Mucosa of descending colon (tissue), 3 donors: ENCODE results near the gene CYBB. TPM values are rescaled to one million over a fixed set of nuclear protein-coding genes. Genes with fewer than 3 reads are reported as not detected.

ENCODE experiments used
- ATAC-seq: fragments of 200-7000 bp; cut with Tn5 transposase; one replicate; pipeline ENCODE4 v1.9.1; 2020; ENCODE audit warnings: mild to moderate bottlenecking, moderate library complexity
- DNase-seq, 3 donors: peaks; one replicate each; pipeline ENCODE4 v3.0.0-alpha.2; 2020
- H3K36me3 ChIP-seq: fragments of 200-600 bp; one replicate; pipeline ENCODE4 v1.8.0; 2021; ENCODE audit warnings: low read depth, mild to moderate bottlenecking
- H3K4me1 ChIP-seq: fragments of 200-600 bp; one replicate; pipeline ENCODE4 v1.8.0; 2021; ENCODE audit warnings: low read depth, mild to moderate bottlenecking
- H3K4me3 ChIP-seq: fragments of 200-600 bp; one replicate; pipeline ENCODE4 v1.8.0; 2021; ENCODE audit warnings: mild to moderate bottlenecking
- H3K9me3 ChIP-seq: fragments of 200-600 bp; one replicate; pipeline ENCODE4 v1.8.0; 2021; ENCODE audit warnings: mild to moderate bottlenecking
- intact Hi-C, 2 donors: fragments of 100-400 bp; cut with DNase I in 1 of 2; cut with micrococcal nuclease in 1 of 2; formaldehyde crosslinking; loops; one replicate each; pipeline versions ENCODE4 v1.11.0 to v1.11.1; 2022; cut with DNase I, micrococcal nuclease
- total RNA-seq, 3 donors: library from RNA; stranded (reverse); fragmentation: NEBNext Ultra II Directional in 2 of 3; extraction: Animal tissue kit (Norgen Biotek cat#: 25700) in 2 of 3; gene quantifications; one replicate each; pipeline versions ENCODE4 v1.2.1 to v1.2.4, GENCODE V29; 2021 to 2023
- TF ChIP-seq, protein P1 (sequence below): fragments of 200-600 bp; IDR thresholded peaks from one replicate; pipeline ENCODE4 v1.8.0; 2022; ENCODE audit warnings: antibody characterized with exemption, mild to moderate bottlenecking
- donor health status: DM: no; HTN: no; CAD: no; lungs with moderate emphysema.
- donor health status: DM: no; HTN: no; CAD: no.
- donor health status: DM: no; HTN: yes; CAD: no.

CYBB gene
- total RNA-seq, 3 donors from 2014 or later, result 9.7 to 35.4 (median 30.0) TPM

DNA sequence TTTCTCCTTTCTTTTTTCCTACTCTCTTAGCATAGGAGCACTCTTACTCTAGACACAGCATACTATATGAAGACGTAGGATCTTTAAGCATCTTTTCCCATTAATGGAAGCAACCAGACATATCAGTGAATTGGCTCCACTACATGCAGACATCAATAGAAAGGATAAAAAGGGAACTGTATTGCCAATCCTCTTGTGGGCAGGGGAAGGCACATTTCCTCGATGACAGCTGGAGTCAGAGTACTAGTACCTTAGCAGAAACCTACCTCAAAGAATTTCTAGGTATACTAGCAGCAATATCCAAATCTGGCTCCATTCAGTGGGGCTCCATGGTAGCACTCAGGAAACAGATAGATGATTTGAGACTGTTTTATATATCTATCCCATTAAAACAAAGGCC is 20.1 kb downstream of the CYBB start:
- H3K4me1 ChIP-seq, result no peaks in the 10 kb centered on the region
- H3K9me3 ChIP-seq, result no peaks in the 10 kb centered on the region
- TF ChIP-seq, protein P1, sequence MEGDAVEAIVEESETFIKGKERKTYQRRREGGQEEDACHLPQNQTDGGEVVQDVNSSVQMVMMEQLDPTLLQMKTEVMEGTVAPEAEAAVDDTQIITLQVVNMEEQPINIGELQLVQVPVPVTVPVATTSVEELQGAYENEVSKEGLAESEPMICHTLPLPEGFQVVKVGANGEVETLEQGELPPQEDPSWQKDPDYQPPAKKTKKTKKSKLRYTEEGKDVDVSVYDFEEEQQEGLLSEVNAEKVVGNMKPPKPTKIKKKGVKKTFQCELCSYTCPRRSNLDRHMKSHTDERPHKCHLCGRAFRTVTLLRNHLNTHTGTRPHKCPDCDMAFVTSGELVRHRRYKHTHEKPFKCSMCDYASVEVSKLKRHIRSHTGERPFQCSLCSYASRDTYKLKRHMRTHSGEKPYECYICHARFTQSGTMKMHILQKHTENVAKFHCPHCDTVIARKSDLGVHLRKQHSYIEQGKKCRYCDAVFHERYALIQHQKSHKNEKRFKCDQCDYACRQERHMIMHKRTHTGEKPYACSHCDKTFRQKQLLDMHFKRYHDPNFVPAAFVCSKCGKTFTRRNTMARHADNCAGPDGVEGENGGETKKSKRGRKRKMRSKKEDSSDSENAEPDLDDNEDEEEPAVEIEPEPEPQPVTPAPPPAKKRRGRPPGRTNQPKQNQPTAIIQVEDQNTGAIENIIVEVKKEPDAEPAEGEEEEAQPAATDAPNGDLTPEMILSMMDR, result no peak
- H3K36me3 ChIP-seq, result no peaks in the 10 kb centered on the region
- no peak for DNase-seq
- ATAC-seq, result no peak
- no peak overlapping the region for H3K4me3 ChIP-seq
- intact Hi-C loops, result no loop called here

DNA sequence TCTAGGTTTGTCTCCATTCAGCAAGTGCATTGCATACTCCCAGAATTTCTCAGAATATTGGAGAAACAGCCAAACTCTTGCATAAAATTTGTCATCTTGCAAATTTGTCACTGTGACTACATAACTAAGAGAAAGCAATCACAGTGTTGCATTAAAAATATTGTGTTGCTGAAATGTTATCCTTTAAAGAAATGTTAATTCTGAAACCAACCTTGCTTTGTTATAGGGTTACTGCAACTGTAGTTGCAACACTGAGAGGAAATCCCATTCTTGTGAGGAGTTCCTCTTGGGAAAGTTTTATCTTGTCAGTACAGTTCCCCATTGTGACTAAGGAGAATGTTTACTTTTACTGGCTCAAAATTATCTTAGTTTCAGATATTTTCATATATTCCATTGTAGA is 20.9 kb downstream of the CYBB start:
- H3K9me3 ChIP-seq, result no peaks in the 10 kb centered on the region
- intact Hi-C loops, result no loop called here
- H3K36me3 ChIP-seq, result no peaks in the 10 kb centered on the region
- H3K4me3 ChIP-seq, result no peak overlapping the region
- TF ChIP-seq, protein P1, result no peak
- DNase-seq (no peak), ATAC-seq (no peak)
- no peaks in the 10 kb centered on the region for H3K4me1 ChIP-seq

DNA sequence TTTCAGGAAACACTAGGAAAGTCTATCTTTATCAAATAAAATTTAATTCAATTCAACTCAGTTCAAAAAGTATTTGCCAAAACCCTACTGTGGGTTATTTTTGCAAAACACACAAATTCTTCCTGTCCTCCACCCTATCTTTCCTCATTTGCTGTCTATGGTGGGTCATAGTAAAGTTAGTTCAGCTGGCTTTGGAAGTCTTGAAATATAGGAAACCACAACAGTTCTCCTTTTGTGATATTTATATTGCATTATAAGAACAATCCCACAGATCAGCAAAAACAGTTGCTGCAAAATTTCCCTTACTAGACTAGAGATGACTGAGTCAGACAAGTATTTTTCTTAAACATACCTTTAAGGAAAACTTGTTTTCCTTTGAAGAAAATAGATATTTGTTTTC is 22.2 kb downstream of the CYBB start:
- DNase-seq (no peak), ATAC-seq (no peak)
- intact Hi-C loops, result no loop called here
- H3K4me1 ChIP-seq, result no peaks in the 10 kb centered on the region
- H3K9me3 ChIP-seq, result no peaks in the 10 kb centered on the region
- TF ChIP-seq, protein P1, result no peak
- H3K36me3 ChIP-seq, result no peaks in the 10 kb centered on the region
- no peak overlapping the region for H3K4me3 ChIP-seq

DNA sequence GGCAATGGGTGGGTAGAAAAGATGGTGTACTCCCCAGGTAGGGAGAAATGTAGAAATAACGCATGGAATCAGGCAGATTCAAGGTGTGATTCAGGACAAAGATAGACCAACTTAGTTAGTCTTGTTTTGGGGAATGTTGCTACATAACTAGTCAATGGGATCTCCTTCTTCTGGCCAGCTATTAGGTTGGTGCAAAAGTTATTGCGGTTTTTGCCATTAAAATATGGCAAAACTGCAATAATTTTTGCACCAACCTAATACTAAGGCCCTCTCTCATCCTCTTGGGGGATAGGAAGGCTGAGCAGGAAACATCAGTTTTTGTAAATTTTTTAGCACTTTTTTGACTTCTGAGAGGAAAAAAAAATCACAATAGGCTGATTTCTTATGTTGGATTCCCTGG is 23.2 kb downstream of the CYBB start:
- DNase-seq (no peak), ATAC-seq (no peak)
- Histone ChIP-seq H3K9me3 (no peaks in the 10 kb centered on the region), H3K4me1 (no peaks in the 10 kb centered on the region), H3K36me3 (no peaks in the 10 kb centered on the region), H3K4me3 (no peak overlapping the region)
- intact Hi-C loops, result no loop called here
- TF ChIP-seq, protein P1, result no peak

DNA sequence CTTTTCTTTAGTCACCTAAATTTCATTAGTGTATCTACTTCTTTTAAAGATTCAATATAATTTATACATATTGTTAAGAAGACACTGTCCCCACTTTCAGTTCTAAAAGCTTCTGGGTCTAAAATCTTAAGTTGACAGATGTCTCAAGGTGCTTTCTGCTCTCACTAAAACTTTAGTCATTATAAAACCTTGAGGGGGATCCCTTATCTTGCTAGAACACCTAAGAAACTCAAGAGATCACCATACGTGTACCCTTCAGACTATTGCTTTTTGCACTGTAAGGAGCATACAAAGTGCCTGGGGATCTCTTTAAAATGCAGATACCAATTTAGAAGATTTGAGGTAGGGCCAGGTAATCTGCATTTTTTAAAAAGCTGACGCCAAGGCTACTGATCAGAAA is 30.1 kb downstream of the CYBB start:
- intact Hi-C loops, result no loop called here

More for the DNA sequence above, 30.1 kb downstream of the CYBB start:
- Histone ChIP-seq H3K36me3 (no peaks in the 10 kb centered on the region), H3K4me3 (no peak overlapping the region), H3K4me1 (peaks cover 4% of the 10 kb centered on the region), H3K9me3 (no peaks in the 10 kb centered on the region)
- TF ChIP-seq, protein P1, result no peak
- DNase-seq (no peak), ATAC-seq (no peak)
